HL-60 (cell line): ENCODE measurements around the gene KRT78.

Experiments used
- DNase-seq, 2 experiments: peaks; one replicate each; pipeline ENCODE4 v3.0.0-alpha.2; 2010 to 2020; ENCODE audit warnings: low read depth in 1 of 2, low spot score in 1 of 2
- H3K27ac ChIP-seq: fragments of 250-450 bp; sonication (Bioruptor Pico); replicated peaks from 2 replicates; pipeline ENCODE4 v1.5.1; 2020; ENCODE audit warnings: mild to moderate bottlenecking, moderate library complexity
- H3K27me3 ChIP-seq: fragments of 250-450 bp; sonication (Bioruptor Pico); 2 replicates; pipeline ENCODE4 v1.5.1; 2021; ENCODE audit warnings: mild to moderate bottlenecking, moderate library complexity; ENCODE audit not compliant: insufficient read depth, poor library complexity, severe bottlenecking
- H3K4me3 ChIP-seq: replicated peaks from 2 replicates; pipeline ENCODE4 v1.5.1; 2011; ENCODE audit warnings: mild to moderate bottlenecking, control low read depth, low read length; ENCODE audit not compliant: insufficient read depth
- GABPA ChIP-seq: IDR thresholded peaks from 2 replicates; pipeline ENCODE4 v1.6.1; 2012; ENCODE audit warnings: low read depth
- POLR2AphosphoS5 ChIP-seq: IDR thresholded peaks from 2 replicates; pipeline ENCODE4 v1.6.1; 2012; ENCODE audit warnings: low read depth
- SPI1 ChIP-seq: IDR thresholded peaks from 2 replicates; pipeline ENCODE4 v1.6.1; 2012; ENCODE audit warnings: low read depth, mild to moderate bottlenecking, borderline replicate concordance
- TF ChIP-seq, protein P1 (sequence below): IDR thresholded peaks from 2 replicates; pipeline ENCODE4 v1.6.1; 2012; ENCODE audit warnings: low read depth; ENCODE audit not compliant: insufficient replicate concordance
- TF ChIP-seq, protein P2 (sequence below): IDR thresholded peaks from one replicate; pipeline ENCODE4 v1.5.1; 2011; ENCODE audit warnings: low read length, control low read depth, inconsistent platforms; ENCODE audit not compliant: insufficient read depth

Gene KRT78

DNA sequence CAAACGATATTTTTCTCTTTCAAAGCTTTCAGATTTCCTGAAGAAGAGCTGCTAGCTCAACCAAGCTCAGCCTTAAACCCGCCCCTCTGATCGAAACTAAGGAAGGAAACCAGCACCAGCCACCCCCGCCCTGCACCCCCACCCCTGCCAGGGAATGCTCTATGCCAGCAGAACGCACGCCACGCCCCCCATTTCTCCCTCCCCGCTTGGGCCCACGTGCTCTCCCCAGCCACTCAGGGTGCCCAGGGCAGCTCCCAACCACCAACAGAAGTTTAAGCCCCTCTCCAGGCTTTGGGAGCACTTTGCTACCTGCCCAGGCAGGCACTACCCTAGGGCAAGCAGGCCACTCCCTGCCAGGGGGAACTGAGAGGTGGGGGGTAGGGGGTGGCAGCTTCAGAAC lies 18.8 kb upstream of the KRT78 start:
- Histone ChIP-seq H3K27ac (no peak overlapping the region), H3K4me3 (no peak overlapping the region)
- no peak for DNase-seq

DNA sequence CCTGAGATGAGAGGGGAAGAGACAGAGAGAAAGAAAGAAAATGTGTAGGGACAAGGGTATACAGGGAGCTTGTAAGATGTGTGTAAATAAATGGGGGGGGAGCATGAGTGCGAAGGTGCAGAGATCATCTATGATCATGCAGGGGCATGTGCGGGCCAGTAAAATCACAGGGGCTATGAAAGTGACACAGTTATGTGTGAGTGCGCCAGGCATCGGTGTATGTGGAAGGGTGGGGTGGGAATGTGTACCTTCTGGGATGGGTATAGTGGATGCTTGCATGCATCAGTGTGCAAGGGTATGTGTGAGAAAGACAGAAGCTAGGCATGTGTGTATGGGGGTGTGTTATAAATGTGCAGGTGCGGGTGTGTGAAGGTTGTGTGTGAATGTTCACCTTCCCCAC lies 18.4 kb upstream of the KRT78 start:
- H3K27ac ChIP-seq = no peak overlapping the region
- H3K4me3 ChIP-seq = no peak overlapping the region
- no peak for DNase-seq
- no peaks in the 10 kb centered on the region for H3K27me3 ChIP-seq
- TF ChIP-seq, protein P1, sequence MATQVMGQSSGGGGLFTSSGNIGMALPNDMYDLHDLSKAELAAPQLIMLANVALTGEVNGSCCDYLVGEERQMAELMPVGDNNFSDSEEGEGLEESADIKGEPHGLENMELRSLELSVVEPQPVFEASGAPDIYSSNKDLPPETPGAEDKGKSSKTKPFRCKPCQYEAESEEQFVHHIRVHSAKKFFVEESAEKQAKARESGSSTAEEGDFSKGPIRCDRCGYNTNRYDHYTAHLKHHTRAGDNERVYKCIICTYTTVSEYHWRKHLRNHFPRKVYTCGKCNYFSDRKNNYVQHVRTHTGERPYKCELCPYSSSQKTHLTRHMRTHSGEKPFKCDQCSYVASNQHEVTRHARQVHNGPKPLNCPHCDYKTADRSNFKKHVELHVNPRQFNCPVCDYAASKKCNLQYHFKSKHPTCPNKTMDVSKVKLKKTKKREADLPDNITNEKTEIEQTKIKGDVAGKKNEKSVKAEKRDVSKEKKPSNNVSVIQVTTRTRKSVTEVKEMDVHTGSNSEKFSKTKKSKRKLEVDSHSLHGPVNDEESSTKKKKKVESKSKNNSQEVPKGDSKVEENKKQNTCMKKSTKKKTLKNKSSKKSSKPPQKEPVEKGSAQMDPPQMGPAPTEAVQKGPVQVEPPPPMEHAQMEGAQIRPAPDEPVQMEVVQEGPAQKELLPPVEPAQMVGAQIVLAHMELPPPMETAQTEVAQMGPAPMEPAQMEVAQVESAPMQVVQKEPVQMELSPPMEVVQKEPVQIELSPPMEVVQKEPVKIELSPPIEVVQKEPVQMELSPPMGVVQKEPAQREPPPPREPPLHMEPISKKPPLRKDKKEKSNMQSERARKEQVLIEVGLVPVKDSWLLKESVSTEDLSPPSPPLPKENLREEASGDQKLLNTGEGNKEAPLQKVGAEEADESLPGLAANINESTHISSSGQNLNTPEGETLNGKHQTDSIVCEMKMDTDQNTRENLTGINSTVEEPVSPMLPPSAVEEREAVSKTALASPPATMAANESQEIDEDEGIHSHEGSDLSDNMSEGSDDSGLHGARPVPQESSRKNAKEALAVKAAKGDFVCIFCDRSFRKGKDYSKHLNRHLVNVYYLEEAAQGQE = no peak
- TF ChIP-seq, protein P2, sequence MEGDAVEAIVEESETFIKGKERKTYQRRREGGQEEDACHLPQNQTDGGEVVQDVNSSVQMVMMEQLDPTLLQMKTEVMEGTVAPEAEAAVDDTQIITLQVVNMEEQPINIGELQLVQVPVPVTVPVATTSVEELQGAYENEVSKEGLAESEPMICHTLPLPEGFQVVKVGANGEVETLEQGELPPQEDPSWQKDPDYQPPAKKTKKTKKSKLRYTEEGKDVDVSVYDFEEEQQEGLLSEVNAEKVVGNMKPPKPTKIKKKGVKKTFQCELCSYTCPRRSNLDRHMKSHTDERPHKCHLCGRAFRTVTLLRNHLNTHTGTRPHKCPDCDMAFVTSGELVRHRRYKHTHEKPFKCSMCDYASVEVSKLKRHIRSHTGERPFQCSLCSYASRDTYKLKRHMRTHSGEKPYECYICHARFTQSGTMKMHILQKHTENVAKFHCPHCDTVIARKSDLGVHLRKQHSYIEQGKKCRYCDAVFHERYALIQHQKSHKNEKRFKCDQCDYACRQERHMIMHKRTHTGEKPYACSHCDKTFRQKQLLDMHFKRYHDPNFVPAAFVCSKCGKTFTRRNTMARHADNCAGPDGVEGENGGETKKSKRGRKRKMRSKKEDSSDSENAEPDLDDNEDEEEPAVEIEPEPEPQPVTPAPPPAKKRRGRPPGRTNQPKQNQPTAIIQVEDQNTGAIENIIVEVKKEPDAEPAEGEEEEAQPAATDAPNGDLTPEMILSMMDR = no peak
- TF ChIP-seq SPI1 = no peak
- TF ChIP-seq GABPA = no peak
- no peak for TF ChIP-seq POLR2AphosphoS5

More for the DNA sequence above, 18.8 kb upstream of the KRT78 start:
- TF ChIP-seq SPI1 (no peak), GABPA (no peak), POLR2AphosphoS5 (no peak)
- TF ChIP-seq, protein P1 = no peak
- TF ChIP-seq, protein P2 = no peak
- no peaks in the 10 kb centered on the region for H3K27me3 ChIP-seq

DNA sequence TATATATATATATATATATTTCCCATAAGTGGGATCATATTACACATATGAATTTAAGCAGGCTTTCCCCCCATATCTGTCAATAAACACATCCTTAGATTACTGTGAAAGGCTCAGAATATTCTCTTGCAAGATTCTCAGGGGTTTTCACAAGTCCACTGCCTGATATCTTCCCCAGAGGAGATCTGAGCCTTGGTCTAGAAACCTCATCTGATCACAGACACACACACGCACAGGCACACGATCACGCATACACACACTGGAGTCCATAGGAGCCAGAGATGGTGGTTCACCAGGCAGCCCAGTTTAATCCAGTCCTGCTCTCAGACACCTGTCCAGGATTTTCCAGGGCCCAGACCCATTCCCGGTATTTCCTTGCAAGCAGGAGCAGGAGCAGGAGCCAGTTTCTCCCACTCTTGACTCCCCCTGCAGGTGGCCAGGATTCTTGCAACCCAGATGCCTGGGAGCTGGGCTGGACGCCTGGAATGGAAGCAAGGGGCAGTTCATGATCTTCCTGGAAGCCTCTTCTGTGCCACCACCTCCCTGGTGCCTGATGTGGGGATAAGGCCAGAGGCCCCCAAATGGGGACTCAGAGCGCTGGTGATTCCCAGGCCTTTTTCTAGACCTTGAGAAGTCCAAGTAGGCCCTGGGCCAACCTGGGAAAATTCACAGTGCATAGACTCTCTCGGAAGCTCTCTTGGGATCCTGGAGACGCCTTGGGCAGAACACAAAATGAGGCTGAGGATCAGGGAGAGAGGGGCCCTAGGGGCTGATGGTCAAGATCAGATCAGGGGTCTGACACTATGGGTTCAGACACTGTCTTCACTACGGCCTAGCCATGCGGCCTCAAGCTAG lies 16.5 kb upstream of the KRT78 start:
- Histone ChIP-seq H3K27ac (no peak overlapping the region), H3K4me3 (no peak overlapping the region)
- peak in 1 of 2 experiments; percentile 16 for DNase-seq

More for the DNA sequence above, 16.5 kb upstream of the KRT78 start:
- no peaks in the 10 kb centered on the region for H3K27me3 ChIP-seq
- no peak for TF ChIP-seq GABPA
- TF ChIP-seq POLR2AphosphoS5 = no peak
- TF ChIP-seq, protein P2 = peak; percentile 59
- TF ChIP-seq SPI1 = no peak
